ENCODE data around the gene PKIB.

DNA sequence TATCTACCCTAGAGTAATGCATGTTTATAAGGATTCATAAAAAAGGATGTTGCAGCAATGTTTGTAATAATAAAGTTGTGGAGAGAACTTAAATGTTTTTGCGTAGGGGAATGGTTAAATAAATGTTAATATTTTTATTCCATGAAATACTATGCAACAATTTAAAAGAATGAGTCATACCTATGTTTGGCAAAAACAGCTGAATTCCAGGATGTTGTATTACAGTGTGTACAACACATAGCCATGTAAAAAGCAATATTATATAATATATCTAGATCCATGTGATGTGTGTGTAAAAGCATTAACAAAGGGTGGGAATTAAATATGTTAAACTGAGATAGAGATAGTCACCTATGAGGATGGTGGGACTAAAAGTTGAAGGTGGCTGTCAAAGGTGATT, 21.1 kb upstream of the PKIB start:
- TF ChIP-seq CTCF (IDR thresholded peaks at IDR 0.05) (no peak), EZH2 (IDR thresholded peaks at IDR 0.05) (no peak)

Data from neural progenitor cell (in vitro differentiated cells).